HG03558 (cell line): Measurements from ENCODE around the gene SOX2.

ENCODE experiments used
- ATAC-seq: cut with Tn5 transposase; IDR thresholded peaks from one replicate; pipeline ENCODE4 v1.9.1; 2021; ENCODE audit warnings: moderate number of reproducible peaks; ENCODE audit not compliant: unreplicated experiment; ENCODE audit errors: extremely low read depth

SOX2 gene

DNA sequence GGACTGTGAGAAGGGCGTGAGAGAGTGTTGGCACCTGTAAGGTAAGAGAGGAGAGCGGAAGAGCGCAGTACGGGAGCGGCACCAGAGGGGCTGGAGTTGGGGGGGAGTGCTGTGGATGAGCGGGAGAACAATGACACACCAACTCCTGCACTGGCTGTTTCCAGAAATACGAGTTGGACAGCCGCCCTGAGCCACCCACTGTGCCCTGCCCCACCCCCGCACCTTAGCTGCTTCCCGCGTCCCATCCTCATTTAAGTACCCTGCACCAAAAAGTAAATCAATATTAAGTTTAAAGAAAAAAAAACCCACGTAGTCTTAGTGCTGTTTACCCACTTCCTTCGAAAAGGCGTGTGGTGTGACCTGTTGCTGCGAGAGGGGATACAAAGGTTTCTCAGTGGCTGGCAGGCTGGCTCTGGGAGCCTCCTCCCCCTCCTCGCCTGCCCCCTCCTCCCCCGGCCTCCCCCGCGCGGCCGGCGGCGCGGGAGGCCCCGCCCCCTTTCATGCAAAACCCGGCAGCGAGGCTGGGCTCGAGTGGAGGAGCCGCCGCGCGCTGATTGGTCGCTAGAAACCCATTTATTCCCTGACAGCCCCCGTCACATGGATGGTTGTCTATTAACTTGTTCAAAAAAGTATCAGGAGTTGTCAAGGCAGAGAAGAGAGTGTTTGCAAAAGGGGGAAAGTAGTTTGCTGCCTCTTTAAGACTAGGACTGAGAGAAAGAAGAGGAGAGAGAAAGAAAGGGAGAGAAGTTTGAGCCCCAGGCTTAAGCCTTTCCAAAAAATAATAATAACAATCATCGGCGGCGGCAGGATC, at the start of gene SOX2:
TSS of gene SOX2 (plus strand) at position 601 of the 811 bp plus-strand sequence. CDS start 436 bp downstream, outside the sequence.
- no peak for ATAC-seq

DNA sequence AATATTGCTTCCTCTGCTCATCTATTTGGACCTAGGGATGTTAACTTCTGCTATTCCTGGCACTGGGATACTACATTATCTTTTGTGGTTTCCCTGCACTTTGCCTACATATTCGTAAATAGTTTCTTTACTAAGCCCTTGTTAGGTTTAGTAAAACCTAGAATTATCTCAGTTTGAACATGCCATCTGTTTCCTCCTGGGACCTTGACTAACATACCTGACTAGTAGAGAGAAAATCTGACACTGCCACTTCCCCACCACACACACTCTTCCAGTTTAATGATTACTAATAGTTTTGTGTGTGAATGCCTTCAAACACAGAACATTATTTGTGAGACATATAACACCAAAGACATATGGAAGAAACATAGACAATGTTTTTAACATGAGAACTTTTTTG, 28.2 kb upstream of the SOX2 start:
- peak; percentile 56 for ATAC-seq

GRCh38 chr3:181687190-181687589, 24.5 kb upstream of the SOX2 start:
- no peak for ATAC-seq

- ATAC-seq, result no peak
Observed at GRCh38 chr3:181687731-181688130, 24.0 kb upstream of the SOX2 start.

- ATAC-seq, result no peak
Observed at GRCh38 chr3:181689546-181689945, 22.2 kb upstream of the SOX2 start.

- no peak for ATAC-seq
Observed at GRCh38 chr3:181690769-181691168, 21.0 kb upstream of the SOX2 start.

DNA sequence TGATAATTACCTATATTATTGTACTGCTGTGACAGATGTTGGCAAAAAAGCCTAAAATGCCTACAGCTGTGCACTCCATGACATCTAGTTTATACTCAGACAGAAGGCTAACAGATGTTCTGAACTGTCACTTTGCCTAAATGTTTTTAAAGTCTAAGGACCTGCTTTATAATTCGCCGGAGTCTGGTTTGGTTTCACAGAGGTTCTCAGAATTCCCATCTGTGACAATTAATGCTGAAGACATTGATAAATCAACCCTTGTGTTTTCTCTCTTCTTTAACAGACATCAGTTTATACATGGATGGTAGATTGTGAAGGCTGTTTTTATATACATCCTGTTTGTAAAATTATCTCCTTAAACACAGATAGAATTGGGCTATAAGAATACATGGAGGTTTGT, 19.8 kb upstream of the SOX2 start:
- no peak for ATAC-seq

- no peak for ATAC-seq
Observed at GRCh38 chr3:181692311-181693145, 19.2 kb upstream of the SOX2 start.

DNA sequence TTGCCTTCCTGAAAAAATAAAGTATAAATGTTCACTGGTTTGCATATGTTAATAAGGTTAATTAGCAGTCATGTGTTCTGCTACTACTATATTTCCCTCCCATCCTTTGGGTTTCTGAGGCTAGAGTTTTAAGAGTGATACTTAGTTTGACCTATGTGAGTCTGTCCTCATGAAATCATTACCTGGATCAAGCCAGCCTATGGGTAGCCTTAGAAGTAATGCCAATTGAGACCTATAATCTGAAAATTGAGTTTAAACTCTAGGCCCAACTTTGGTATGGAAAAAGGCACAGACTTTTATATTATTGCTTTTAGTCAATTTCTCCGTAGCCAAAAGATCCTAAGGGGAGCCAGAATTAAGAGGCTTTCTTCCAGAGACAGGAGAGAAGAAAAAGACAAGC, 18.4 kb upstream of the SOX2 start:
- no peak for ATAC-seq

- ATAC-seq, result no peak
Observed at GRCh38 chr3:181694805-181695660, 16.7 kb upstream of the SOX2 start.

DNA sequence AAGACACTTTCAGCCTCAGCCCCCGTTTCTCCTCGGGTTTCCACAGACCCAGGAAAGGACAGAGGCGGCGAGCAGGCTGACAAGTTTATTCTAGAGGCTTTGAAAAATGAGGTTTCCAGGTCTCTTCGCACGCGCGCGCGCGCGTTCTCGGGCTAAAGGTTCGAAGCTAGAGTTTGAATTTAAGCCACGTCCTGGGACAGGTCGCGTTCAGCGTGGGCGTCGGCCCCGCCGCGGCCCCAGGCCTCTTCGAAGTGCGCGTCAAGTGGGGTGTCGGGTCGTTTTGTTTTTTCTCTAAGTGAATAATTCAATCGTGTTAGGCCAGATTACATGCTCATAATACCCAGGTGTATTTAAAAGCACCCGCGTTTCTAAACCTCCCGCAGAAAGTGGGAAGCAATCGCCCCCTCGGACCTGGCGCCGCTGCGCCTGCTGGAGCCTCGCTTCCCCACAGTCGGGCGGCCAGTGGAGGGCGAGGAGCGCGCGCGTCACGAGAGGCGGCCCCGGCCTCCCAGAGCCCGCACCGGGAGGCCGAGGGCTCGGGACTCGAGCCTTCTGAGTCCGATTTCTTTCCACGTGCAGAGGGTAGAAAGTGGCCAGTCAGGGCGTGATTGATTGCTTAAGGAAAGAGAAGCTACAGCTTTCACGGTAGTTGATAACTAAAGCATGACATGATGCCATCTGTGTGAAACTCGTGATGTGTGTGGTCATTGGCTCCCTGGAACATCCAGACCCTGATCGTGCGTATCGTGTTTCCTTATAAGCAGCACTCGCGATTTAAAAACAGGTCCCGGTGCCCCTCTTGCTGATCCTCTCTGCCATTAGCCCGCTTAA, 15.8 kb upstream of the SOX2 start:
- ATAC-seq, result no peak

- no peak for ATAC-seq
Observed at GRCh38 chr3:181696626-181697230, 15.0 kb upstream of the SOX2 start.

- no peak for ATAC-seq
Observed at GRCh38 chr3:181698263-181698954, 13.3 kb upstream of the SOX2 start.

DNA sequence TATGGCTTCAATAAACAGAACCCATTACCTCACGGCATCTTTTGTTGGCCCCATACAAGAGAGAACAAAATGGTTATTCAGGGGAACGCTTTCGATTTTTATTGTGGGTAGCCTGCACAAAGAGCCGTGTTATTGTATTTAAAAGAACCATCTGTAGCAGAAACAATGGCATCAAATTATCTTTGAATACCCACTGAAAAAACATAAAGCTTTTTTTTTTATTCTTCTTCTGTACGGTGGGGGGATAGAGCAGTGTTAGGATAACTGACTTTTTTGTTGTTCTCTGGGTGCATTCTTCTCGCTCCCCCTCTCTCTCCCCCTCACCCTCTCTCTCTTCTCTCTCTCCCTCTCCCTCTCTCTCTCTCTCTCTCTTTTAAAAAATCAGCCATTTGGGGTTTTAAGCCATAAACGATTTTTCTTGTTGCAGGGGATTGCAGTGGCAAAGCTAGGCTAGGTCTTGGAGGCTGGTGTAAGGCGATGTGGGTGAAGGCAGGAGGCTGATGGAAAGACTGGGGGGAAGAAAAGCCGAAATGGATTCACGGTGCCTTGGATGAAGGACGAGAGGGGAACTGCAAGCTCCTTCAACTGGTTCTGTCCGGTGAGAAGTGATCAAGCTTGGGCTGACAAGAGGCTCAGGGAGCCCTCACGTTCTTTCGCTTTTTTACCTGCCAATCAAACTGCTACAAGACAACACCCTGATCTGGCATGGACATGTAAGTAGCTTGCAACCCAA, 12.4 kb upstream of the SOX2 start:
- no peak for ATAC-seq

DNA sequence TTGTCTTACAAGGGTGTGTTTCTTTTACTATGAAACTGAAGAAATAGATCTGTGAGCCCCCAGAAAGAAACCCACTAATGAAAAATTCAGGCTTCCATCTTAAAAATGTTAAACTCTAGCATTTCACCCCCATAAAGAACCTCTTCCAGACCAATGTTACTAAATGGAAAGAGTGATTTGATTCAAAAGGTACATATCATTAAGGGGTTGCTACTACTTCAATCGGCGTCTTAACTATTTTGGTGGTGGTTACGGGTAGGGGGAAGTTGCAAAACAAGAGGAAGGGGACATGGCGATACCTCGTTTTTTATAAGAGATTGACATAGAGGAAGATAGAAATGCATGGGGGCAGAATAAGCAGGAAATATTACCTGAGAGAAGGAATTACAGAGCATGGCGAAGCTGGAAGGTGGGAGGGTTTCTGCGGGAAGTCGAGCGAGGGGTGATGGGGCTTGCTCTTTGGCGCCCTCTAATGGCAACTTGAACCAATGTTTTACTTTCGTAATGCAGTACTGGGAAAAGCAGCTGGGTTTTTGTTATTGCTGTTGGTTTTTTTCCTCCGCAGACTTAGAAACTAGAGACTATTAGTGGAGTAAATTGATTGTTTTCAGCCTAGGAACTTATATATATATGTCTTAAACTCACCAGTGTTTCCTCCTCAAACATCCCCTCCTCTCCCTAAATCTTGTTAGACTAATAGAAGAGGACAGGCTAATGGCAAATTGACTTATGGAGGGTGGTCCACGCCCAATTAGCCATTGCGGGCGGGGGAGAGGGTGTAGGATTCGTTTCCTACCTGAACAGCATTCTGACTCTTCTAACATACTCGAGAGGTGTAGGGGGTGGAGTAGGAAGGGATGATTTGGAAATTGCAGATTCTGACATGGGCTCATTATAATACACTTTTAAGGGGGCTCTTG, 11.3 kb upstream of the SOX2 start:
- peak; percentile 58 for ATAC-seq

DNA sequence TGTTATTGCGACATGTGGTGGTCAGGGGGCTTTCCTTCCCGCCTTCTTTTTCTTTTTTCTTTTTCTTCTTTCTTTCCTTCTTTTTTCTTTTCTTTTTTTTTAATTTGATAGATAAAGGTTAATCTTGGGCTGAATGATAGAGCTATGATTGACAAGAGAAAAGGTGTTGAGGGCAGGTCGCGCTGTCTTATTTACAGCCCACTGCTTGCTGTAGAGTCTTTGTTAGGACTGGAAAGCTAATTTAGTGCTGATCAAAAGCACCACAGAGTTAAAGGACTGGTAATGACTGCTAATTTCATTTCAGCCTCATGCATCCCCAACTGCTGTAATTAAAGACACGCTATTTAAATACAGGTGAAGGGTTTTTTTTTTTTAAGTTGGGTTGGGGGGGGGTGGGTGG, 10.6 kb upstream of the SOX2 start:
- no peak for ATAC-seq
